HG03571 (cell line): ENCODE measurements around the gene ZNF658.
"Not testable (repeated sequence)": the region's sequence is repeated elsewhere in the genome, so short reads cannot be mapped to it uniquely, and the experiment has no call there.

Source experiments
- ATAC-seq: cut with Tn5 transposase; IDR thresholded peaks from one replicate; pipeline ENCODE4 v1.9.1; 2021; ENCODE audit not compliant: unreplicated experiment

Gene ZNF658

GRCh38 chr9:66900490-66901131, at the start of gene ZNF658:
ZNF658 (plus strand) TSS chr9:66900725; CDS start chr9:66903562, 2,837 bp downstream.
- peak; percentile 98 for ATAC-seq

- not testable (repeated sequence) for ATAC-seq
These were observed 38.8 kb upstream of the ZNF658 start for GRCh38 chr9:66861732-66862131.

GRCh38 chr9:66868660-66869059, 31.9 kb upstream of the ZNF658 start:
- not testable (repeated sequence) for ATAC-seq

GRCh38 chr9:66880605-66881004, 19.9 kb upstream of the ZNF658 start:
- ATAC-seq: not testable (repeated sequence)

- not testable (repeated sequence) for ATAC-seq
These were observed 18.7 kb upstream of the ZNF658 start for GRCh38 chr9:66881847-66882246.

- peak; percentile 87 for ATAC-seq
These were observed 10.2 kb upstream of the ZNF658 start for GRCh38 chr9:66890334-66890733.

- peak; percentile 21 for ATAC-seq
These were observed 616 bp downstream of the ZNF658 start for GRCh38 chr9:66901141-66901540.

GRCh38 chr9:66909560-66909959, 9.0 kb downstream of the ZNF658 start:
- ATAC-seq: not testable (repeated sequence)

- not testable (repeated sequence) for ATAC-seq
These were observed 19.5 kb downstream of the ZNF658 start for GRCh38 chr9:66920072-66920471.

- not testable (repeated sequence) for ATAC-seq
These were observed 35.8 kb downstream of the ZNF658 start for GRCh38 chr9:66936194-66936870.

- ATAC-seq: not testable (repeated sequence)
These were observed 37.1 kb downstream of the ZNF658 start for GRCh38 chr9:66937662-66938061.

- not testable (repeated sequence) for ATAC-seq
These were observed 37.8 kb downstream of the ZNF658 start for GRCh38 chr9:66938322-66938721.

- ATAC-seq: not testable (repeated sequence)
These were observed 39.6 kb downstream of the ZNF658 start for GRCh38 chr9:66939878-66940830.

- ATAC-seq: not testable (repeated sequence)
These were observed 42.1 kb downstream of the ZNF658 start for GRCh38 chr9:66942400-66943155.

GRCh38 chr9:66952576-66952975, 52.1 kb downstream of the ZNF658 start:
- ATAC-seq: not testable (repeated sequence)
